Neuronal stem cell (in vitro differentiated cells): Measurements from ENCODE around the gene KRTAP5-8.
"Not testable (repeated sequence)": the region's sequence is repeated elsewhere in the genome, so short reads cannot be mapped to it uniquely, and the experiment has no call there.

Experiments used
- DNase-seq: peaks from one replicate; pipeline ENCODE4 v3.0.0-alpha.2; 2013; ENCODE audit warnings: low spot score
- H2AFZ ChIP-seq: one replicate; pipeline ENCODE4 v1.6.1; 2013; ENCODE audit warnings: mild to moderate bottlenecking, low read length, inconsistent platforms
- H2AK5ac ChIP-seq: 2 replicates; pipeline ENCODE4 v1.6.1; 2013; ENCODE audit warnings: low read depth, mild to moderate bottlenecking, inconsistent platforms, low read length, moderate library complexity, mixed read lengths
- H2BK120ac ChIP-seq: 2 replicates; pipeline ENCODE4 v1.6.1; 2013; ENCODE audit warnings: low read depth, mild to moderate bottlenecking, inconsistent platforms, low read length, moderate library complexity, mixed read lengths
- H2BK12ac ChIP-seq: one replicate; pipeline ENCODE4 v1.6.1; 2013; ENCODE audit warnings: low read length, inconsistent platforms
- H2BK15ac ChIP-seq: 2 replicates; pipeline ENCODE4 v1.6.1; 2013; ENCODE audit warnings: mild to moderate bottlenecking, low read length, inconsistent platforms, mixed read lengths
- H2BK5ac ChIP-seq: one replicate; pipeline ENCODE4 v1.6.1; 2013; ENCODE audit warnings: inconsistent platforms, mild to moderate bottlenecking, low read length, moderate library complexity
- H3K14ac ChIP-seq: one replicate; pipeline ENCODE4 v1.6.1; 2013; ENCODE audit warnings: low read length, inconsistent platforms
- H3K18ac ChIP-seq: 2 replicates; pipeline ENCODE4 v1.6.1; 2013; ENCODE audit warnings: low read length, inconsistent platforms
- H3K23ac ChIP-seq: 2 replicates; pipeline ENCODE4 v1.6.1; 2013; ENCODE audit warnings: low read depth, mild to moderate bottlenecking, mixed read lengths, low read length, inconsistent platforms; ENCODE audit not compliant: poor library complexity
- H3K27ac ChIP-seq: replicated peaks from 3 replicates; pipeline ENCODE4 v1.5.1; 2013; ENCODE audit warnings: low read length, inconsistent platforms
- H3K27me3 ChIP-seq, 3 experiments: 2 replicates each; pipeline ENCODE4 v1.6.1; 2013; ENCODE audit warnings: low read length in 3 of 3, mild to moderate bottlenecking in 2 of 3, inconsistent platforms in 1 of 3, low read depth in 1 of 3, mixed read lengths in 1 of 3, moderate library complexity in 1 of 3; ENCODE audit not compliant: control insufficient read depth in 3 of 3, insufficient read depth in 3 of 3
- H3K36me3 ChIP-seq, 2 donors: replicated peaks in 1 of 2; 2 replicates each; pipeline ENCODE4 v1.6.1; 2013; ENCODE audit warnings: low read length in 2 of 2; ENCODE audit not compliant: control insufficient read depth in 2 of 2, insufficient read depth in 2 of 2
- H3K4ac ChIP-seq: 2 replicates; pipeline ENCODE4 v1.6.1; 2013; ENCODE audit warnings: inconsistent platforms, mild to moderate bottlenecking, low read length, moderate library complexity
- H3K4me1 ChIP-seq, 2 donors: 1 replicate in 1 of 2; 2 replicates in 1 of 2; pipeline ENCODE4 v1.6.1; 2013; ENCODE audit warnings: low read length in 2 of 2, low read depth in 1 of 2; ENCODE audit not compliant: control insufficient read depth in 2 of 2, insufficient read depth in 1 of 2
- H3K4me2 ChIP-seq: one replicate; pipeline ENCODE4 v1.6.1; 2013; ENCODE audit warnings: mild to moderate bottlenecking, low read length, inconsistent platforms; ENCODE audit not compliant: insufficient read depth, poor library complexity, severe bottlenecking
- H3K4me3 ChIP-seq, 2 donors: 2 replicates each; pipeline ENCODE4 v1.5.1; 2013; ENCODE audit warnings: low read length in 2 of 2, mild to moderate bottlenecking in 2 of 2, inconsistent platforms in 1 of 2, moderate library complexity in 1 of 2
- H3K79me1 ChIP-seq: one replicate; pipeline ENCODE4 v1.6.1; 2013; ENCODE audit warnings: low read depth, mild to moderate bottlenecking, inconsistent platforms, low read length, moderate library complexity
- H3K9ac ChIP-seq: one replicate; pipeline ENCODE4 v1.6.1; 2013; ENCODE audit warnings: mild to moderate bottlenecking, low read depth, low read length, inconsistent platforms; ENCODE audit not compliant: poor library complexity
- H3K9me3 ChIP-seq, 2 donors: replicated peaks in 1 of 2; 2 replicates each; pipeline versions ENCODE3 to v1.6.1; 2013; ENCODE audit warnings: low read length in 2 of 2, mild to moderate bottlenecking in 2 of 2, inconsistent platforms in 1 of 2, low read depth in 1 of 2, mixed read lengths in 1 of 2, moderate library complexity in 1 of 2; ENCODE audit not compliant: control insufficient read depth in 2 of 2, insufficient read depth in 1 of 2
- H4K8ac ChIP-seq: one replicate; pipeline ENCODE4 v1.6.1; 2013; ENCODE audit warnings: low read depth, mild to moderate bottlenecking, inconsistent platforms, low read length, moderate library complexity
- H4K91ac ChIP-seq: one replicate; pipeline ENCODE4 v1.6.1; 2013; ENCODE audit warnings: low read length, low read depth, mild to moderate bottlenecking, inconsistent platforms; ENCODE audit not compliant: poor library complexity
- WGBS, 2 donors: extraction: QIAGEN DNeasy Blood & Tissue Kit; methylation state at CpG; one replicate each; pipeline ENCODE4 v1.1.7; 2013; ENCODE audit warnings: missing lambda C conversion rate in 2 of 2, mixed read lengths in 1 of 2; ENCODE audit not compliant: insufficient read length in 2 of 2, insufficient replicate concordance in 1 of 2; ENCODE audit errors: extremely low coverage in 2 of 2; 5-methylcytosine and 5-hydroxymethylcytosine counted together

The KRTAP5-8 gene

GRCh38 chr11:71575723-71576424, 38.0 kb downstream of the KRTAP5-8 start:
- WGBS, 2 donors, result no CpG with 5 or more reads among the region's 4 CpGs

GRCh38 chr11:71576688-71577465, 39.1 kb downstream of the KRTAP5-8 start:
- not testable (repeated sequence) for H2BK5ac ChIP-seq, H3K4ac ChIP-seq, H3K4me1 ChIP-seq, H2BK12ac ChIP-seq, H4K8ac ChIP-seq, H3K36me3 ChIP-seq, H3K4me3 ChIP-seq, H2AFZ ChIP-seq, H3K9me3 ChIP-seq, H3K27me3 ChIP-seq, H3K23ac ChIP-seq, H3K27ac ChIP-seq, H3K14ac ChIP-seq, H3K79me1 ChIP-seq, H3K9ac ChIP-seq, H3K18ac ChIP-seq, DNase-seq, H2AK5ac ChIP-seq, H2BK15ac ChIP-seq, H3K4me2 ChIP-seq, H4K91ac ChIP-seq, H2BK120ac ChIP-seq
- WGBS, 2 donors, result no CpG with 5 or more reads among the region's 41 CpGs

More at GRCh38 chr11:71575723-71576424, 38.0 kb downstream of the KRTAP5-8 start:
- Histone ChIP-seq H3K18ac (no peak overlapping the region), H3K27ac (no peak overlapping the region), H2BK120ac (no peak overlapping the region), H3K4ac (no peak overlapping the region), H2BK12ac (no peak overlapping the region), H2BK5ac (no peak overlapping the region), H3K4me2 (no peak overlapping the region), H3K9me3 (peaks cover 0 to 4% of the 10 kb centered on the region in 2 donors), H3K79me1 (no peaks in the 10 kb centered on the region), H3K27me3 (no peaks in the 10 kb centered on the region), H2AFZ (no peak overlapping the region), H3K36me3 (no peaks in the 10 kb centered on the region), H4K91ac (no peak overlapping the region), H2AK5ac (no peak overlapping the region), H3K4me3 (no peak overlapping the region), H3K4me1 (peaks cover 0 to 8% of the 10 kb centered on the region in 2 donors), H2BK15ac (no peak overlapping the region), H3K9ac (no peak overlapping the region), H3K23ac (no peak overlapping the region), H4K8ac (no peak overlapping the region), H3K14ac (no peak overlapping the region)
- DNase-seq, result no peak

- Histone ChIP-seq H3K9me3 (peaks cover 0 to 4% of the 10 kb centered on the region in 2 donors), H3K9ac (peak overlapping the region; percentile 56), H2BK5ac (no peak overlapping the region), H2BK12ac (no peak overlapping the region), H3K27me3 (peaks cover 0 to 3% (median 0%) of the 10 kb centered on the region in 3 experiments), H3K18ac (no peak overlapping the region), H4K91ac (no peak overlapping the region), H3K4me2 (no peak overlapping the region), H3K79me1 (no peaks in the 10 kb centered on the region), H2BK120ac (no peak overlapping the region), H3K4ac (no peak overlapping the region), H3K14ac (no peak overlapping the region), H2BK15ac (no peak overlapping the region), H2AFZ (no peak overlapping the region), H2AK5ac (no peak overlapping the region), H3K4me3 (peak overlapping the region in 1 of 2 donors; percentile 46), H3K27ac (no peak overlapping the region), H4K8ac (peak overlapping the region; percentile 98), H3K36me3 (no peaks in the 10 kb centered on the region), H3K23ac (no peak overlapping the region), H3K4me1 (peaks cover 0 to 10% of the 10 kb centered on the region in 2 donors)
- DNase-seq, result no peak
- WGBS, 2 donors, result 100% methylated on average over 3 to 6 of the region's 7 CpGs
Measured at GRCh38 chr11:71577469-71578004, 39.7 kb downstream of the KRTAP5-8 start.

GRCh38 chr11:71579513-71579912, 41.7 kb downstream of the KRTAP5-8 start:
- H3K14ac ChIP-seq, H3K9me3 ChIP-seq: not testable (repeated sequence)

More at GRCh38 chr11:71579513-71579912, 41.7 kb downstream of the KRTAP5-8 start:
- Histone ChIP-seq H3K9ac (peak overlapping the region; percentile 63), H4K8ac (peak overlapping the region; percentile 65), H3K18ac (peak overlapping the region; percentile 65)
- WGBS, 2 donors, result no CpG with 5 or more reads among the region's 7 CpGs
- DNase-seq, H2AFZ ChIP-seq, H2AK5ac ChIP-seq, H3K79me1 ChIP-seq, H4K91ac ChIP-seq, H3K4ac ChIP-seq, H3K23ac ChIP-seq, H3K36me3 ChIP-seq, H3K27me3 ChIP-seq, H2BK120ac ChIP-seq, H2BK15ac ChIP-seq, H2BK12ac ChIP-seq, H3K4me3 ChIP-seq, H2BK5ac ChIP-seq, H3K27ac ChIP-seq, H3K4me1 ChIP-seq, H3K4me2 ChIP-seq: not testable (repeated sequence)
